Astrocyte of the spinal cord (primary cell): Measurements from ENCODE around the gene STX2.
"Not testable (repeated sequence)": the region's sequence is repeated elsewhere in the genome, so short reads cannot be mapped to it uniquely, and the experiment has no call there.

ENCODE experiments used
- DNase-seq: peaks from one replicate; pipeline ENCODE4 v3.0.0; 2011; ENCODE audit warnings: low read depth, low spot score
- H3K4me3 ChIP-seq: 2 replicates; pipeline ENCODE4 v1.5.1; 2011; ENCODE audit warnings: low read depth, mild to moderate bottlenecking, low read length, moderate library complexity
- in situ Hi-C: cut with HindIII; loops from 2 replicates; pipeline ENCODE4 v1.10.0; 2017; ENCODE audit warnings: low sequenced_read_pairs
- TF ChIP-seq, protein P1 (sequence below): IDR thresholded peaks from 2 replicates; pipeline ENCODE4 v1.5.1; 2012; ENCODE audit warnings: low read depth, mild to moderate bottlenecking, low read length, inconsistent platforms

STX2 gene

DNA sequence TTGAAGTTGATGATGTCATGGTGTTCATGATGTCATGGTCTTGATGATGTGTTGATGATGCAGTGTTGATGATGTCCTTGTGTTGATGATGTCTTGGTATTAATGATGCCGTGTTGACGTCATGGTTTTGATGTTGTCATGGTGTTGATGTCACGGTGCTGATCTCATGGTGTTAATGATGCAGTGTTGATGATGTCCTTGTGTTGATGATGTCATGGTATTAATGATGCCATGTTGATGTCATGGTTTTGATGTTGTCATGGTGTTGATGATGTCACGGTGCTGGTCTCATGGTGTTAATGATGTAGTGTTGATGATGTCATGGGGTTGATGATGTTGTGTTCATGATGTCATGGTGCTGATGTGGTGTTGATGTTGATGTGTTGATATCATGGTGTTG lies 75.0 kb downstream of the STX2 start:
- H3K4me3 ChIP-seq = no peak overlapping the region
- TF ChIP-seq, protein P1, sequence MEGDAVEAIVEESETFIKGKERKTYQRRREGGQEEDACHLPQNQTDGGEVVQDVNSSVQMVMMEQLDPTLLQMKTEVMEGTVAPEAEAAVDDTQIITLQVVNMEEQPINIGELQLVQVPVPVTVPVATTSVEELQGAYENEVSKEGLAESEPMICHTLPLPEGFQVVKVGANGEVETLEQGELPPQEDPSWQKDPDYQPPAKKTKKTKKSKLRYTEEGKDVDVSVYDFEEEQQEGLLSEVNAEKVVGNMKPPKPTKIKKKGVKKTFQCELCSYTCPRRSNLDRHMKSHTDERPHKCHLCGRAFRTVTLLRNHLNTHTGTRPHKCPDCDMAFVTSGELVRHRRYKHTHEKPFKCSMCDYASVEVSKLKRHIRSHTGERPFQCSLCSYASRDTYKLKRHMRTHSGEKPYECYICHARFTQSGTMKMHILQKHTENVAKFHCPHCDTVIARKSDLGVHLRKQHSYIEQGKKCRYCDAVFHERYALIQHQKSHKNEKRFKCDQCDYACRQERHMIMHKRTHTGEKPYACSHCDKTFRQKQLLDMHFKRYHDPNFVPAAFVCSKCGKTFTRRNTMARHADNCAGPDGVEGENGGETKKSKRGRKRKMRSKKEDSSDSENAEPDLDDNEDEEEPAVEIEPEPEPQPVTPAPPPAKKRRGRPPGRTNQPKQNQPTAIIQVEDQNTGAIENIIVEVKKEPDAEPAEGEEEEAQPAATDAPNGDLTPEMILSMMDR = no peak
- in situ Hi-C loops = no loop called here
- peak; percentile 21 for DNase-seq

DNA sequence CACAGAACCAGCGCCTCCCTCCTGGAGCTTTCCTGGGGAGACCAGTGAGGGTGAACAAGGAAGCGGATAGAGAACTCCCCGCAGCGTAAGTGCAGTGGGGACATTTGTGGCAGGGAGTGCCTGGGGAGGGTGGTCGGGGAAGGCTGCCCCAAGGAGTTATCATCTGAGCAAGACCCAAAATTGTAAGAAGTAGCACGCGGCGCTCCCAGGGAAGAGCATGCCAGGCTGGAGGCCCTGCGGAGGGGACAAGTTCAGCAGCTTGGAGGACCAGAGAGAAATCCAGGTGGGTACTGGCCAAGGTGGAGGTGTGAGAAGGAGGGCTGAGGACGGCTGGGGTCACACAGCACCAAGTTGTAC lies 76.8 kb downstream of the STX2 start:
- in situ Hi-C loops = no loop called here
- DNase-seq = no peak
- TF ChIP-seq, protein P1 = no peak
- no peak overlapping the region for H3K4me3 ChIP-seq

GRCh38 chr12:130761537-130762318 lies 77.3 kb downstream of the STX2 start:
- in situ Hi-C loops = no loop called here
- DNase-seq = peak; percentile 50
- TF ChIP-seq, protein P1 = peak; percentile 65
- no peak overlapping the region for H3K4me3 ChIP-seq

GRCh38 chr12:130754234-130754901 lies 84.7 kb downstream of the STX2 start:
- in situ Hi-C loops = no loop called here
- TF ChIP-seq, protein P1 = no peak
- DNase-seq = no peak
- H3K4me3 ChIP-seq = no peak overlapping the region

DNA sequence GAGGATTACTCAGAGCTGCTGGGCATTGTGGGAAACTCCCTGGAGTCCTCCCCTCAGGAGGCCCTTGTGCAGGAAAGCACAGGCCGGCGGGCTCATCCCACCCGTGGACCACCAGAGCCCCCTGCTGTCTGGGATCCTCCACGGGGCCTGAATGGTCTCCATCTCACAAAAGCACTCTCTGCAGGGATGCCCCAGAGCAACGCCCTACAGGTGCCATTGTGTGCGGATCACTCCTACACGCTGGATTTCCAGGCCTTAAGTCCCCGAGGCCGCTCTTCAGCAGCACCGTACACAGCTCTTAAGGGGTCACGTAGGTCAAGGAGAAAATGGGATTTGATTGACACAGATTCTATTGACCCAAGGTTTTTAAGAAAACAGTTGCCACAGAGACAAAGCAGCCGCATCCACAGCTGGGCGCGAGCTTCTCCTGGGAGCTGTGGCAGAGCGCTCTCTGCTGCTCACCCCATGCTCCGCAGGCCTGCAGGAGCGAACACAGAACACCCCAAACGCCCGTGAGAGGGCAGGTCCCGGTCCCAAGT lies 86.3 kb downstream of the STX2 start:
- H3K4me3 ChIP-seq = no peak overlapping the region
- no peak for DNase-seq
- TF ChIP-seq, protein P1 = no peak
- in situ Hi-C loops = no loop called here

GRCh38 chr12:130752037-130752436 lies 87.0 kb downstream of the STX2 start:
- DNase-seq, H3K4me3 ChIP-seq, in situ Hi-C loops: not testable (repeated sequence)

- no peak for DNase-seq
- in situ Hi-C loops = no loop called here
- TF ChIP-seq, protein P1 = no peak
- H3K4me3 ChIP-seq = no peak overlapping the region
Observed at GRCh38 chr12:130748786-130749185, 90.3 kb downstream of the STX2 start.
